OCI-LY3 (cell line): ENCODE data around the gene LMX1A.

Source experiments
- CTCF ChIP-seq: fragments of 200-600, 300-600 bp; sonication (generic); IDR thresholded peaks from 2 replicates; pipeline ENCODE4 v1.5.1; 2014; ENCODE audit warnings: antibody characterized with exemption, low read length, low read depth
- EZH2phosphoT487 ChIP-seq: fragments of 200-600 bp; shearing (Covaris generic); IDR thresholded peaks from 2 replicates; pipeline ENCODE4 v1.6.1; 2018; ENCODE audit warnings: antibody characterized with exemption, mixed run types, low read depth

- TF ChIP-seq EZH2phosphoT487 (no peak), CTCF (no peak)
These were observed 132.0 kb downstream of the LMX1A start for GRCh38 chr1:165224504-165224903.
